Measurements from ENCODE around the gene MEX3A.
"Not testable (repeated sequence)": the region's sequence is repeated elsewhere in the genome, so short reads cannot be mapped to it uniquely, and the experiment has no call there.

The MEX3A gene, protein sequence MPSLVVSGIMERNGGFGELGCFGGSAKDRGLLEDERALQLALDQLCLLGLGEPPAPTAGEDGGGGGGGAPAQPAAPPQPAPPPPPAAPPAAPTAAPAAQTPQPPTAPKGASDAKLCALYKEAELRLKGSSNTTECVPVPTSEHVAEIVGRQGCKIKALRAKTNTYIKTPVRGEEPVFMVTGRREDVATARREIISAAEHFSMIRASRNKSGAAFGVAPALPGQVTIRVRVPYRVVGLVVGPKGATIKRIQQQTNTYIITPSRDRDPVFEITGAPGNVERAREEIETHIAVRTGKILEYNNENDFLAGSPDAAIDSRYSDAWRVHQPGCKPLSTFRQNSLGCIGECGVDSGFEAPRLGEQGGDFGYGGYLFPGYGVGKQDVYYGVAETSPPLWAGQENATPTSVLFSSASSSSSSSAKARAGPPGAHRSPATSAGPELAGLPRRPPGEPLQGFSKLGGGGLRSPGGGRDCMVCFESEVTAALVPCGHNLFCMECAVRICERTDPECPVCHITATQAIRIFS

DNA sequence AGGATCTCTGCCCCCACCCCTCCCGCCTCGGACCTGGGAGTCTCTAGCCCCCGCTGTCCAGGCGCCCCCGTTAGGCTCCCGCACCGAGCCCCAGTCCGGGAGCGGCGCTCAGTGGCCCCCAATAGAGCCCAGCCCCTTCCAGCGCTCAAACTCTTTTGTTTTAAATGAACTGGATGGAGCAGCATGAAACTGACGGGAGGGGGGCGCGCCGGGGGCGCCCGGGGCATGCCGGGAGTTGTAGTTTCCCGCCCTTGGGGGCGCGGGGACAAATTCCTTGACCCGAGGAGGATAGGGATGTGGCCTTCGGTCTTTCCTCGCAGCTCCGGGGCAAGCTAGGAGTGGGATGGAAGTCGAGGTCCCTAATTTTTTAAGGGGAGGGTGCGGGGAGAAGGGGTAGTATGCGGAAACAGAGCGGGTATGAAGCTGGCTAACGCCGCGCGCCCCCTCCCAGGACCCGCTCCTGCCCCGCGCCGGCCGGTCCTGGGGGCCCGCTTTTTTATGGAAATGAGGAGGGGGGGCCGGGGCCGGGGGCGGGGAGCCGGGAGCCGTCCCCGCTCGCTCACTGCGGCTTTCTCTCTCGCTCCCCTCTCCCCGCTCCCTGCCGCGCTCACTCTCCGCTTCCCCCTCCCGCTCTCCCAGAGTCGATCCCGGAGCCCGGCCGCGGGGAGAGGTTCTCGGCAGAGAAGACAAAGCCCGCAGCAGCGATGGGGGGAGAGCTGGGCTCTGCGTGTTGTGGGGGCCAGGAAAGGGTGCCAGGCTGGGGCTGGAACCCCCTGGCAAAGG lies at the start of gene MEX3A:
Gene MEX3A (minus strand): TSS at position 157 of the 783 bp plus-strand sequence. CDS start 467 bp downstream, outside the sequence.
- DNase-seq = peak; percentile 91

DNA sequence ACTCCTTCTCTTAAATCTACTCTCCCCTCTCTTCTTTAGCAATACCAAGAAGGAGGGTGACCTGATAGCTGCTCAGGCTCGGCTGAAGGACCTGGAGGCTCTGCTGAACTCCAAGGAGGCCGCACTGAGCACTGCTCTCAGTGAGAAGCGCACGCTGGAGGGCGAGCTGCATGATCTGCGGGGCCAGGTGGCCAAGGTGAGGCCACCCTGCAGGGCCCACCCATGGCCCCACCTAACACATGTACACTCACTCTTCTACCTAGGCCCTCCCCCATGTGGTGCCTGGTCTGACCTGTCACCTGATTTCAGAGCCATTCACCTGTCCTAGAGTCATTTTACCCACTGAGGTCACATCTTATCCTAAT lies 48.3 kb upstream of the MEX3A start:
- DNase-seq = no peak

DNA sequence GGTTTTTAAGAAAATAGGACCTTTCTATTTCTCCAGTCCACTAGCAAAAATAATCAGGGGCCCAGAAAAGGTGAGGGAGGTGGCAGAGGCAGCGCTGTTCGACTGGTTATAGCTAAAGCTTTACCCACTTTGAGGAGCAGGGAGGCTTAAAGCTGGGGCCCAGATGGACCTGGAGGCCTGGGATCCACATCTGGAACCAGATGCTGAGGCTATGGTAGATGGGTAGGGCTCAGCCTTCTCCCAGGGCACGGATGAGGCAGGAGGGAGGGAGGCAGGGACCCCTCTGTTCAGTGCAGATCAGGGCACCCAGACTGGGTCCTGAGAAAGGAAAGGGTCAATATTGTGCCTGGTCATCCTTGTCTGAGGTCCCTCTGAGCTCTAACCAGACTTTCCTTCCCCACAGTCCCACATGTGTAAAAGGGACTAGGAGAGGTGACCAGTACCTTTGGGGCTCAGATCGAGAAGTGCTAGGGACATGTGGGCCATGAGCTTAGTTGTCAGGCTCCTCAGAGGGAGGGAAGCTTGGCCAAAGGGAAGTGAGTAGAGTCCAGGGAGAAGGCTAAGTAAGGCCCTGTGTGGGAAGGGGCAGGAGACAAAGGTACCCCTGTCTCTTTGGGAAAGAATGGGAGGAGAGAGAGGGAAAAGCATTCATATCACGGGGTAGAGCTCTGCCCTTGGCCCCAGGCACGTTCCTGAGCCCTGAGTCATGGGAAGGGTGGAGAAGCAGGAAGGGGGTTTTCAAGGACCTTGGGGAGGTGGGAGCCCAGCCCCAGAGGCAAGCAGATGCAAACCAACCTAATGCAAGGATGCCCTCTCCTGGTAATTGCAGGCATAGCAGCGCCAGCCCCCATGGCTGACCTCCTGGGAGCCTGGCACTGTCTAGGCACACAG lies 47.7 kb upstream of the MEX3A start:
- DNase-seq = peak; percentile 92

DNA sequence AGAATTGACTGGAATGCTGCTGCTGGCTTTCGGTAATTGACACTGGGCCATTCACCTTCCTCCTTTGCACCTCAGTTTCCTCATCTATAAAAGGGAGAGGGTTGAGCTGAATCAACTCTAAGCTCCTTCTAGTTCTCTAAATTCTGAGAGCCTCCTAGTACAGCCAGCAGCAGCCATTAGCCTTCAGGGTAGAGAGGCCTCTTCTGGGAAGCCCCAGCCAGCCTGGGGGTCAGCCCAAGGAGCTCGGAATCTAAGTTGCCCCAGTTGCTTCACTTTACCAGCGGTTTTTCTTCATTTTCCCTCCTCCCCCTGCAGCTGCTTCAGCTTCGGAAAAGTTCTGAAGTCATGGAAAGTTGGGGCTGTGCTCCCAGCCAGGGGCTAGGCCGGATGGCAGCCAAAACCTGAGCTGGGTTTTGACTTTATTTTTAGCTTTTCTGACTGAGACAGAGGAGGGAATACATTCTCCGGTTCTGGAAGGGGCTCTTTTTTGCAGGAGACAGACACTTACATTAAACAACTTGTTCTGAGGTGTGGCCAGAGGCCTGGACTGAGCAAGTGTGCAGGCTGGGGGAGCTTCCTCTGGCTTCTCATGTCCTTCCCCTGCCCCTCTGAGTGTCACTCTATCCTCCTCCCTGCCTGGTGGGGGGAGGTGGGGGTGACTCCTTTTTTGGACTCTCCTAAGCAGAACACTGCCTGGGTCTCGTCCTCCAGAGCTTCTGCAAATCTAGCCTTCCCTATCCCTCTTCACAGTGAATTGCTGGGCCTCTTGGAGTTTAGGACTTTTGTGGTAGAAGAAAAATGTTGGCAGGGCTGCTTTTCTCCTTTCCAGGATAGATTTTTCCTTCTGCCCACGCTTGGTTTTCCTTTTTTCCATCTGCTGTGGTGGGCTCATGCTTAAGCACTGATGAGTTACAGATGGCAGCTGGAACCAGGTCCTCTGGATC lies 46.7 kb upstream of the MEX3A start:
- peak; percentile 29 for DNase-seq

DNA sequence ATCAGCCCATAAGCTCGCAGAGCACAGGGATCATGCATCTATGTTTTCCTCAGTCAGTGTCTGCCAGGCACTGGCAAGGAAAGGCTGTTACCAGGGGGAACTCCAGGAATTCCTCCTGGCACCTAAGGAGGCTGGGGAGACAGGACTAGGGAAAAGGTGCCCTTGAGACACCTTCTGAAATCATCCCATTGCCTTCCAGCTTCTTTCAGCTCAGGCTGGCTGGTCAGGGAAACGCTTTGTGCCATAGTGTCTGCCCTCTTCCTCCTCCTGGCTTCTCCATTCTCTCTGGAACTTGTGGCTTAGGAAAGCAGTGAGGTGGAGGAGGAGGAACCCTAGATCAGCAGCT lies 46.0 kb upstream of the MEX3A start:
- no peak for DNase-seq

DNA sequence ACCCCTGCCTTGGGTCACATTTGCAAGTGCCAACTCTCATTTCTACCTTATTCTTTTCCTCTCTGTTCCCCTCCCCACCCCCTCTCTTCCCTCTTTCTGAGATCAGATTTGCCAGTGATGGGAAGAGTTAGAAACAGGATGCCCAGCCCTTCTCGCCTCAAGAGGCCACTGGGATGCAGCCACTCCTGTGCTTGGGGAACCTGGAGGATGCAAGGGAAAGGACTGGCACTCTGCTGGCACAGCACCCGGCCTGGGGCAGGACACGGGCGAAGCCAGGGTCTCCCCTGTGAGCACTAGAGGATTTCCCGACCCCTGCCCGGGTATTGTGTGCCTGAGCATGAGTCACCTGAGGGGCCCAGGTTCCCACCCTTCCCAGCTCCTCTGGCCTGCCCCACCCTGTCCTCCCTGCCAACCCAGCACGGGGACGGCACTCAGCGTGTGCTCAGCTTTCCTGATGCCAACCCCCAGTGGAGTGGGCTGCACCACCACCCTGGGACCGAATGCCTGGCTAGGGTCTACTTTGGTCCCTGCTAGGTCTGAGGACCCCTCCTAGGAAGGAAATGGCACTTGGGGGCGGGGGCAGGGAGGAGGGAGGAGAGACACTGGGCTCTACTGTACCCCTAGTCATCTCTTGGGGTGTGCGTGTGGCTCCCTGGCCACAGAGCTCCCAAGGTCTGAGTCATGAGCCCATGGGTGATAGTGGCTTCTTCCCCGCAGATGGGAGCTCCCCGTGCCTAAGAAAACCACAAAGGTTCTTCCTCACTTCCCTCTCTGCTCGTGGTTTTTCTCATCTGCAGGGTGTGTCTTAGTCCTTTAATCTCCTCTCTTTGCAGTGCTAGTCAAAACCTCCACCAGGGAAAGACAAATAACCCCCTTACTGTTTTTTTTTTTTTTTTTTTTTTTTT lies 44.6 kb upstream of the MEX3A start:
- DNase-seq = no peak

DNA sequence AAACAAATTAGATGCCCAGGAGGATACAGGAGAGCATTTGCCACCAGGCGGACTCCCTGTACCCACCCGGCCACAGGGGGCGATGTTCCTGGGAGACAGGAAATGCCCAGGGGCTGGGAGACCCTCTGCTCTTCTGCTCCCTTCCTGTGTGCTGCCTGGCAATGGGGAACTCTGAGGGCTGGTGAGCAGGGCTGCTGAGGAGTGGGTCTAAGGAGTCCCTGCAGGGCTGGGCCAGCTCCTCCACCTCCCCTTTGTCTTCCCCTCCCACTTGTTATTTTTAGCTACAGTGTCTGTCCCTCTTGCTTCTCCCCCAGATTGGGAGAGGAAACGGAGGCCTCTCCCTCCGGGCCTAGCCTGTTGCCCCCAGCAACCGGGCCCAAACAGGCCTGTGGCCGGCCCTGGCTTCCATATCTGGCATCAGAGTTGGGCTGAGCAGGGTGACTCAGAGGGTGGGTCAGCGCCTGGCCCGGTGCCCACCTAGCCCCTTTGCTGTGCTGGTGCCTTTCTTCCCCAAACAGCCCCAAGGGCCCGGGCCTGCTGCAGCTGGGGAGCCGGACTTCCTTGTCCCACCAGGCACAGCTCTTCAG lies 43.9 kb upstream of the MEX3A start:
- DNase-seq = peak; percentile 64

DNA sequence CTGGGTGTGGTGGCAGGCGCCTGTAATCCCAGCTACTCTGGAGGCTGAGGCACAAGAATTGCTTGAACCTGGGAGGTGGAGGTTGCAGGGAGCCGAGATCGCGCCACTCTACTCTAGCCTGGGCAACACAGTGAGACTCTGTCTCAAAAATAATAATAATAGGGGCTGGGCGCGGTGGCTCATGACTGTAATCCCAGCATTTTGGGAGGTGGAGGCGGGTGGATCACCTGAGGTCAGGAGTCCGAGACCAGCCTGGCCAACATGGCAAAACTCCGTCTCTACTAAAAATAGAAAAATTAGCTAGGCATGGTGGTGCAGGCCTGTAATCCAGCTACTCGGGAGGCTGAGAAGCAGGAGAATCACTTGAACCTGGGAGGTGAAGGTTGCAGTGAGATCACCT lies 43.3 kb upstream of the MEX3A start:
- DNase-seq = not testable (repeated sequence)

DNA sequence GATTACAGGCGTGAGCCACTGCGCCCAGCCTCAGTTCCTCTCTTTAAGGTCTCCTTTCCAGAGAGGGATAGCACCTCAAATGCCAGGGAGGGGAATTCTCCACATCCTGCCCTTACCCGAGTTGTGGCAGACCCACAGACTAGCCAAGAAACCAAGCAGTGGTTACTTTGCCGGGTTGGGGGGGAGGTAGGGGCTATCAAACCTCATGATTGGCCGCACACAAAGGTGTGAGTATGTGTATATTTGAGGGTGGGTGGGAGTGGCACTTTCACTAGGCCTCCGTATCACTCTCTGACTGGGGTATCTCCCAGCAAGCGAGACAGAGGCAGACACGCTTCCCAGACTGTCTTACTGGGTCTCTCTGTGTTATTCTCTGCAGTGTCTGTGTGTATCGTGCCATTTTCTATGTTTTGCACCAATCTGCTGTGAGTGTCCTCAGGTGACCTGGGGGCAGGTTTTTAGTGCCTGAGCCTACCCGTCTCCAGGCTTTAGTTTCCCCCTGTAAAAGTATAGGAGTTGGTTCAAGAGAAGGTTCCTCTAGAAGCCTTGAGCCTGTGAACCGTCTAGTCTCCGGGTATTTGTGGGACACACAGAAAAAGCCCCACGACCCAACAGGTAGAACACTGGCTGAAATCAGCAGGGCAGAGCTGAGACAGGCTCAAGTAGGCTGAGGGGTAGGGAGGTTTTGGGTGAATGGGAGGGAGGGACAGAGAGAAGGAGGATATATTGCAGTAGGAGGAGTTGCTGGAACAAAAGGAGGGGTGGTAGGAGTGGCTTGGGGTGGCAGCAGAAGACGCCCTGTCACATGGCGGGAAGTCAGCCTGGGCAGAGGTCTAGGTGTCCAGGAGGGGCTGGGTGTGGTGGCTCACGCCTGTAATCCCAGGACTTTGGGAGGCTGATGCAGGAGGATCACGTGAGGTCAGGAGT lies 42.6 kb upstream of the MEX3A start:
- peak; percentile 65 for DNase-seq

DNA sequence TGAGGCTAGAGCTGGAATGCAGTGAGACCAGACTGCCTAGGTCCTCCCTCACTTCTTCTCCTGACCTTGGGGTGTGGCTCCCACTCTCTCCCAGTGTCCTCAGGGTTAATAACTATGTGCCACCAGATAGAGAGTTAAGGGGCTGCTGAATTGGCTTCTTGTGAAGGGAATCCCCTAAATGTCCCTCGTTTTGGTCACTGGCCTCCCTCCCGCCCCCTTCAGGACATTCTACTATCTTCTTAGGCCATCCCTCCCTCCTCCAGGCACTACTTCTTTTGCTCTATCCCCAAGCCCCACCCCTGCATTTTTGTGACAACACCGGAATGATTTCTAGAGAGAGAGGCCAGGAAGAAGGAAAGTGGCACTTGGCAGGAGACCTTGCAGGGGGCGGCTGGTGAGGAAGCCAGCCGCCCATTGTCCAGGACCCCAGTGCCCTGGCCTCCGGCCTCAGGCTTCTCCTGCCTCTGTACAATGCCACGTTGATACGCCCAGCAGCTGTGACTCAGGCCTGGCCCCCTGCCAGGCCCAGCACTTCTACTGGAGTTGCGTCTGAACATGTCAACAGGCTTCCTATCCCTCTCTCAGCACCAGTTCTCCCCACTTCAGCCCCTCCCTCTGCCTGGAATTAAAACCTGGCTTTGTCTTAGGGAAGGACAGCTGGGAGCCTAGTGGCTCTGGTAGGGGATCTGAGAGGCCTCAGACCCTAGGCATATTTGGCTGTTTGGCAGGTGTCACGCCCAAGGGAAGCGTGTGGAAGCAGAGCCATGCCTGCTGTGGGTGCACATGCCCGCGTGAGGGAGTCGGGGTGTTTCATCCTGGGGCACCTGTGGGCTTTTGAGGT lies 41.3 kb upstream of the MEX3A start:
- DNase-seq = peak; percentile 99

DNA sequence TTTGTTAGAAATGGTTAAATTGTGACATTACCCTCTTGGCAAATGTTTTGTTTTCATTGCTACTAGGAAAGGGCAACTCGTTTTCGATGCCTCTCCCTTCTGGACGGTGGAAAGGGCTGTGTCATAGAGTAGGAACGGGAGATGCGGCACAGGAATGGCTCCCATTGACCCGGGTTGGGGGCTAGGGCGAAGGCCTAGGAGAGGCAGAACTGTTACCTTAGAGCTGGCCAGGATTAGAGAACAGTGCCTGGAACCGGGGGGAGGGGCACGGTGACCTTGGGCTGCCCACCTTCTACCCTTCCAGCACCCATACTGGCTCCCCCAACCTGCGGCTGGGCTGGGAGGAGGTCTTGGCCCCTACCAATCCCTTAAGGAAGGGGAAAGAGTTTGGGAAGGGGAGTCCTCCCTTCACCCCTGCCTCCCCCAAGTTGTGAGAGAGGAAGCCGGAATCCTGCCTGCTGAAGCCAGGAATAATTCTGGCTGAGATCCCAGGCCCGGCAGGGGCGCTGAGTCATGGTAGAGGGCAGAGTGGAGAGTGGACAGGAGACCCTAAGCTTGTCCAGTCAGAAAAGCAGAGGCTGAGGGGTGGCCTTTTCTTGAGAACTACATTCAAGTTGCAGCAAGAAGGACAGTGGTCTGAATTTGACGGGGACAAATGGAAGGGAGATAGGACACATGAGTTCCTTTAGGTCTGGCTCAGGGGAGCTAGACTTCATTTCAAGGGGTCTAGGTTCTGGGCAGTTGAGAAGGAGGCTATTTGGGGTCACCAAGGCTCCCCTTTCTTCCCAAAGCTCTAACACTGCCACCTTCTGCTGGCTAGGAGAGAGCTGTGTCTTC lies 40.5 kb upstream of the MEX3A start:
- DNase-seq = peak; percentile 41

DNA sequence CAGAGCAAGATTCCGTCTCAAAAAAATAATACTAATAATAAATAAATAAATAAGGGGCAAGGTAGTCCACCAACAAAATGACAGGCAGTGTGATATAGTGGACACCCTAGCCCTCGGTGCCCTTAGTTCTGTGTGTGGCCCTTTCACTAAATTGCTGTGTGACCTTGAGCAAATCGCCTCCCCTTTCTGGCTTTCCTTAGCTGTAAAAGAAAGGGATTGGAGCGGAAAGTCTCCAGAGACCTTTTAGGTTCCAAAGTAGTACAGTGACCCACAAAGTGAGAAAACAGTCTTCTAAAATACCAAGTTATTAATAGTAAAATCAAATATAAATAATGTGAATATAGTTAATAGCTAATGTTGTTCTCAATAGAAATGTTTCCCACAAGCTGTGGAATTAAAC lies 39.8 kb upstream of the MEX3A start:
- no peak for DNase-seq

DNA sequence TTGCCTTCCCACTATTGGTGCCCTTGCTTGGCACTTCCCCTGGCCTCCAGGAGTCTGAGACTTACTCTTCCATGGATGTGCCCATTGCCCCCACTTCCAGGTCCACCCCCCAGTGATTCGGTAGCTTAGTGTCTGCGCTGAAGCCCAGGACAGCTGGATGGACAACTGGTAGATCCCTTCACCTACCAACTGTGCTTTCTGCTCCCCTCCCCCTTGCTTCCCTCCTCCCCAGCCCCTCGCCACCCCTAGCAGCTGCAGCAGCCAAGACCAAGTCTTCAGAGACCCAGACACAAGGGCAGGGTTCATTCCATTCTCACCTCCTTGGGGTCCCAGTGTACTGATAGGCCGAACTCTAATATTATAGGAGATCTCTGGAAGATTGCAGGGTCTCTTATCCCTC lies 39.2 kb upstream of the MEX3A start:
- no peak for DNase-seq

DNA sequence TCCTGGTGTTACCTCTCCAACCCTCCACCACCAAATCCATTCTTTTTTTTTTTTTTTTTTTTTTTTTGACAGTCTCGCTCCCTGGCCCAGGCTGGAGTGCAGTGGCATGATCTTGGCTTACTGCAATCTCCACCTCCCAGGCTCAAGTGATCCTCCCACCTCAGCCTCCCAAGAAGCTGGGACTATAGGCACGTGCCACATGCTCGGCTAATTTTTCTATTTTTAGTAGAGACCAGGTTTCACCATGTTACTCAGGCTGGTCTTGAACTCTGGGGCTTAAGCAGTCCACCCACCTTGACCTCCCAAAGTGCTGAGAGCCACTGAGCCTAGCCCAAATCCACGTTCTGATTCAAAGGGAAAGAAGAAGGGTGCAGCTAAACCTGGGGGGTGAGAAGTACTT lies 38.7 kb upstream of the MEX3A start:
- not testable (repeated sequence) for DNase-seq

DNA sequence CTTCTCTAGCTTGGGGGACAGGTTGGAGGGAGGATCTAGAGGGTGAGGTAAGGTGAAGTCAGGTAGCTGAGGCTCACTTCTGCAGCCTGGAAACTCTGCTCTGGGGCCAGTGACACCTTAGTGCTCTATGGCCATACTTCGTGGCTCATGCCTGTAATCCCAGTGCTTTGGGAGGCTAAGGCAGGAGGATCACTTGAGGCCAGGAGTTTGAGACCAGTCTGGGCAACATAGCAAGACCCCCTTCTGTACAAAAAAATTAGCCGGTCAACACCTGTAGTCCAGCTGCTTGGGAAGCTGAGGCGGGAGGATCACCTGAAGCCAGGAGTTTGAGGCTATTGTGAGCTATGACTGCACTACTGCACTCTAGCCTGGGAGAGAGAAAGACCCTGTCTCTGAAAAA lies 38.1 kb upstream of the MEX3A start:
- DNase-seq = no peak

DNA sequence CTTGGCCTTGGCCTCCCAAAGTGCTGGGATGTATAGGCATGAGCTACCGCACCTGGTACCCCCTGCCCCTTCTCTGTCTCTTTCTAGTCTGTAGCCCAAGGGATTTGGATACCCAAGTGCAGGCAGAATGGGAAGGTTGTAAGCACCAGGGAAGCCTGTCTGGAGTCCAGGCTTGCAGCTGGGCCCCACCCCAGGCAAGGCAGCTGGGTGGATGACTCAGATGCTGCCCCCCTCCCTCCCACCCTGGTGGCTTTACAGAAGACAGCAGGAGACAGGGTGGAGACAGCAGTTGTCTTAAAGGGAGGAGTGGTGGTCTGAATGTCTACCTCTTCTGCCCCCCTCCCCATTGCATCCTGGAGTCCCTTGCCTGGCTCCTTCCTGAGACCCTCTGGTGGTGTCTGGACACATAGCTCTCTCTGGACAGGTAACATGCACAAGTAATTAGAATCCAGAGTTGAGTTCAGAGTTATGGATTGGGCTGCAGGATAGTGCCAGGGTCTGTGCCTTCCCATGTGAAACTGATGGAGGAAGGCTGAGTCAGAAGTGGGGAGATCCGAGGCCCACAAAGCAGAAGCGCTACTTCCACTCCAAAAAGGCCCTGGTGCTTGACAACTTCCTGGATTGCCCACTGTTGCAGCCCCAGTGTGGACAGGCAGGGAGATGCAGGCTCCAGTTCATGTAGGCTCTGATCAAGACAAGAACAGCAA lies 37.4 kb upstream of the MEX3A start:
- DNase-seq = no peak

All from NCI-H1694 (cell line).